HG03378 (cell line): ENCODE measurements around the gene SLC22A31.
"Not testable (repeated sequence)": the region's sequence is repeated elsewhere in the genome, so short reads cannot be mapped to it uniquely, and the experiment has no call there.

Experiments used
- ATAC-seq: cut with Tn5 transposase; IDR thresholded peaks from one replicate; pipeline ENCODE4 v1.9.1; 2021; ENCODE audit warnings: mild to moderate bottlenecking, moderate library complexity; ENCODE audit not compliant: unreplicated experiment

The SLC22A31 gene

GRCh38 chr16:89167425-89167941 is 32.9 kb downstream of the SLC22A31 start:
- no peak for ATAC-seq

GRCh38 chr16:89166696-89167424 is 33.5 kb downstream of the SLC22A31 start:
- ATAC-seq, result no peak

- ATAC-seq, result not testable (repeated sequence)
These were observed 34.7 kb downstream of the SLC22A31 start for GRCh38 chr16:89165681-89165979.

GRCh38 chr16:89164847-89165680 is 35.3 kb downstream of the SLC22A31 start:
- ATAC-seq, result no peak

- ATAC-seq, result no peak
These were observed 35.9 kb downstream of the SLC22A31 start for GRCh38 chr16:89164436-89164835.

GRCh38 chr16:89163297-89163696 is 37.0 kb downstream of the SLC22A31 start:
- ATAC-seq, result no peak

GRCh38 chr16:89161763-89162713 is 38.3 kb downstream of the SLC22A31 start:
- ATAC-seq, result no peak

- no peak for ATAC-seq
These were observed 39.2 kb downstream of the SLC22A31 start for GRCh38 chr16:89160977-89161701.

- no peak for ATAC-seq
These were observed 40.4 kb downstream of the SLC22A31 start for GRCh38 chr16:89159850-89160354.

GRCh38 chr16:89159066-89159849 is 41.1 kb downstream of the SLC22A31 start:
- ATAC-seq, result no peak

- no peak for ATAC-seq
These were observed 42.6 kb downstream of the SLC22A31 start for GRCh38 chr16:89157778-89158177.

- ATAC-seq, result no peak
These were observed 43.3 kb downstream of the SLC22A31 start for GRCh38 chr16:89156740-89157645.

GRCh38 chr16:89155851-89156739 is 44.2 kb downstream of the SLC22A31 start:
- no peak for ATAC-seq

GRCh38 chr16:89155184-89155679 is 45.1 kb downstream of the SLC22A31 start:
- no peak for ATAC-seq

GRCh38 chr16:89154390-89155183 is 45.8 kb downstream of the SLC22A31 start:
- no peak for ATAC-seq

- ATAC-seq, result no peak
These were observed 46.5 kb downstream of the SLC22A31 start for GRCh38 chr16:89153848-89154271.
